Measurements from ENCODE around the gene ABCB11. TPM values are rescaled to one million over a fixed set of nuclear protein-coding genes. Genes with fewer than 3 reads are reported as not detected.
A peak's percentile ranks its signal among the peaks of the same experiment; 100 is the strongest.

The ABCB11 gene
- total and polyA plus RNA-seq, 9 of the 15 experiments (the other 6 are each of a cell fraction or from before 2014, with no cell fraction given): 0.04 to 0.51 (median 0.10) TPM; not detected in 1

DNA sequence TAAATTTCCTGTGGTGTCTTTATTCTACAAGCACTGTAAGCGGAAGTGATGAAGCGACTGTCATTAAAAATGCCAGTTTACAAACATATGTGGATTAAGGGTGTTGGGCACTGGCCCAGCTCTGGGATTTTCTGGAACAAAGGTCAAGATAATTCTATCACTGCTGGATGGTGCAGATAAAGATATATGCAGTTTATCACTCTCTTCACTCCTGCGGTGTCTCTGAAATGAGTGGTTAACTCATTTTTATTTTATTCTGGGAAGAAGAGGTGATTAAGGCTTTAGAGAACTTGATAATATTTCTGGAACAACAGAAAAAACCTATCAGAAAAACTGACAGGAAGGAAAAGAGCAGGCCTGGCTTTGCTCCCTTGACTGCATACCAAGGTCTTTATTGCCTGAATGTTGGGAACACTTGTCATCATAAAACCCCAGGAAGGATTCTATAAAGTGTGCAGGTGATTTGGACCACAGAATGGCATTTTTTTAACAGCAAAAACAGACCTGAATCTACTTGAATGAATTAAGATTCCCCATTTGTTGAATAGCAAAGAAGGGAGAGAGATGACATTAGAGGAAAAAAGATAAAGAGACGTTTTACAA is 32.4 kb downstream of the ABCB11 start:
- no peaks in the 10 kb centered on the region for H3K27me3 ChIP-seq (ENCODE audit: control insufficient read depth in 2 of 2, insufficient read depth in 2 of 2, low read length in 2 of 2)
- in situ Hi-C loops (cut with MboI): no loop called here
- H4K20me1 ChIP-seq (replicated peaks; ENCODE audit: control insufficient read depth, insufficient read depth, low read length): no peaks in the 10 kb centered on the region
- 38% methylated on average over 4 of the region's 4 CpGs for WGBS (ENCODE audit: insufficient coverage, low coverage, missing lambda C conversion rate)
- H3K79me2 ChIP-seq (ENCODE audit: control insufficient read depth, insufficient read depth, low read length): no peaks in the 10 kb centered on the region
- no peak overlapping the region for H3K4me2 ChIP-seq (ENCODE audit: insufficient read depth, low read length)
- ChIA-PET CTCF (ENCODE audit: low intra/inter-chr PET ratio) (no interaction called here), POLR2A (interaction anchor here (0.6 to 1.7 kb wide), 2 partner anchors 14 to 355 kb away, joined by 3 to 4 read pairs; no protein-coding TSS in a partner anchor)
- no peak overlapping the region for H2AFZ ChIP-seq (ENCODE audit: low read depth, low read length)
- no peaks in the 10 kb centered on the region for H3K9me1 ChIP-seq (ENCODE audit: control insufficient read depth, insufficient read depth, low read length)
- intact Hi-C loops (cut with micrococcal nuclease): no loop called here
- H3K9me3 ChIP-seq (replicated peaks; ENCODE audit: control insufficient read depth, insufficient read depth, low read depth, low read length): no peaks in the 10 kb centered on the region
- no peak overlapping the region for H3K27ac ChIP-seq (ENCODE audit: extremely low read depth, low read depth, low read length)
- H3K4me3 ChIP-seq: no peak overlapping the region
- H3K9ac ChIP-seq (ENCODE audit: insufficient read depth in 1 of 2, low read depth in 2 of 2, low read length in 2 of 2): no peak overlapping the region
- peak in 1 of 4 experiments; percentile 45 for DNase-seq (ENCODE audit: extremely low read depth in 1 of 4, low spot score in 3 of 4)
- H3K36me3 ChIP-seq (ENCODE audit: control insufficient read depth, insufficient read depth, low read length): no peaks in the 10 kb centered on the region
- BruUV-seq (replicated peaks): no TSS peak
- peaks cover 0 to 22% of the 10 kb centered on the region in 2 experiments; a peak in 3 of 5 replicates for H3K4me1 ChIP-seq (replicated peaks in 1 of 2; ENCODE audit: control insufficient read depth in 2 of 2, insufficient read depth in 2 of 2, low read length in 2 of 2)
- no peak for ATAC-seq
- FAIRE-seq: no peak
- TF ChIP-seq KDM1A (IDR thresholded peaks at IDR 0.05) (peak; percentile 66 to 67), RCOR1 (IDR thresholded peaks at IDR 0.05; ENCODE audit: borderline replicate concordance in 1 of 2, low read depth in 2 of 2, low read length in 2 of 2) (peak in 1 of 2 experiments; percentile 83; a peak in 2 of 4 replicates), BRCA1 (IDR thresholded peaks at IDR 0.05) (no peak), BRCA1 (CRISPR knock-in tag; IDR thresholded peaks at IDR 0.05) (no peak), ZNF23 (CRISPR knock-in tag; IDR thresholded peaks at IDR 0.05) (no peak), EP300 (IDR thresholded peaks at IDR 0.05; ENCODE audit: low read length) (peak; percentile 68), NRF1 (conservative IDR thresholded peaks at IDR 0.05 in 1 of 2, IDR thresholded peaks at IDR 0.05 in 1 of 2) (no peak), SRF (CRISPR knock-in tag; IDR thresholded peaks at IDR 0.05) (0 out of 4 replicates have a peak, but pooled peaks of 1 of the 2 experiments have one; percentile 35), TAL1 (IDR thresholded peaks at IDR 0.05) (peak; percentile 62), SMARCC2 (IDR thresholded peaks at IDR 0.05; ENCODE audit: low read depth) (no peak), CBFA2T2 (conservative IDR thresholded peaks at IDR 0.05) (peak; percentile 67), SMARCA5 (IDR thresholded peaks at IDR 0.05) (no peak), ZNF584 (CRISPR knock-in tag; IDR thresholded peaks at IDR 0.05; ENCODE audit: low read depth) (no peak), ZNF212 (CRISPR knock-in tag; IDR thresholded peaks at IDR 0.05) (no peak), NCOA4 (IDR thresholded peaks at IDR 0.05; ENCODE audit: partially characterized antibody) (no peak)
- TF ChIP-seq, protein P1, sequence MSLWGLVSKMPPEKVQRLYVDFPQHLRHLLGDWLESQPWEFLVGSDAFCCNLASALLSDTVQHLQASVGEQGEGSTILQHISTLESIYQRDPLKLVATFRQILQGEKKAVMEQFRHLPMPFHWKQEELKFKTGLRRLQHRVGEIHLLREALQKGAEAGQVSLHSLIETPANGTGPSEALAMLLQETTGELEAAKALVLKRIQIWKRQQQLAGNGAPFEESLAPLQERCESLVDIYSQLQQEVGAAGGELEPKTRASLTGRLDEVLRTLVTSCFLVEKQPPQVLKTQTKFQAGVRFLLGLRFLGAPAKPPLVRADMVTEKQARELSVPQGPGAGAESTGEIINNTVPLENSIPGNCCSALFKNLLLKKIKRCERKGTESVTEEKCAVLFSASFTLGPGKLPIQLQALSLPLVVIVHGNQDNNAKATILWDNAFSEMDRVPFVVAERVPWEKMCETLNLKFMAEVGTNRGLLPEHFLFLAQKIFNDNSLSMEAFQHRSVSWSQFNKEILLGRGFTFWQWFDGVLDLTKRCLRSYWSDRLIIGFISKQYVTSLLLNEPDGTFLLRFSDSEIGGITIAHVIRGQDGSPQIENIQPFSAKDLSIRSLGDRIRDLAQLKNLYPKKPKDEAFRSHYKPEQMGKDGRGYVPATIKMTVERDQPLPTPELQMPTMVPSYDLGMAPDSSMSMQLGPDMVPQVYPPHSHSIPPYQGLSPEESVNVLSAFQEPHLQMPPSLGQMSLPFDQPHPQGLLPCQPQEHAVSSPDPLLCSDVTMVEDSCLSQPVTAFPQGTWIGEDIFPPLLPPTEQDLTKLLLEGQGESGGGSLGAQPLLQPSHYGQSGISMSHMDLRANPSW (CRISPR knock-in tag; IDR thresholded peaks at IDR 0.05): no peak
- TF ChIP-seq, protein P2, sequence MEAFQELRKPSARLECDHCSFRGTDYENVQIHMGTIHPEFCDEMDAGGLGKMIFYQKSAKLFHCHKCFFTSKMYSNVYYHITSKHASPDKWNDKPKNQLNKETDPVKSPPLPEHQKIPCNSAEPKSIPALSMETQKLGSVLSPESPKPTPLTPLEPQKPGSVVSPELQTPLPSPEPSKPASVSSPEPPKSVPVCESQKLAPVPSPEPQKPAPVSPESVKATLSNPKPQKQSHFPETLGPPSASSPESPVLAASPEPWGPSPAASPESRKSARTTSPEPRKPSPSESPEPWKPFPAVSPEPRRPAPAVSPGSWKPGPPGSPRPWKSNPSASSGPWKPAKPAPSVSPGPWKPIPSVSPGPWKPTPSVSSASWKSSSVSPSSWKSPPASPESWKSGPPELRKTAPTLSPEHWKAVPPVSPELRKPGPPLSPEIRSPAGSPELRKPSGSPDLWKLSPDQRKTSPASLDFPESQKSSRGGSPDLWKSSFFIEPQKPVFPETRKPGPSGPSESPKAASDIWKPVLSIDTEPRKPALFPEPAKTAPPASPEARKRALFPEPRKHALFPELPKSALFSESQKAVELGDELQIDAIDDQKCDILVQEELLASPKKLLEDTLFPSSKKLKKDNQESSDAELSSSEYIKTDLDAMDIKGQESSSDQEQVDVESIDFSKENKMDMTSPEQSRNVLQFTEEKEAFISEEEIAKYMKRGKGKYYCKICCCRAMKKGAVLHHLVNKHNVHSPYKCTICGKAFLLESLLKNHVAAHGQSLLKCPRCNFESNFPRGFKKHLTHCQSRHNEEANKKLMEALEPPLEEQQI (IDR thresholded peaks at IDR 0.05): no peak
- TF ChIP-seq, protein P3, sequence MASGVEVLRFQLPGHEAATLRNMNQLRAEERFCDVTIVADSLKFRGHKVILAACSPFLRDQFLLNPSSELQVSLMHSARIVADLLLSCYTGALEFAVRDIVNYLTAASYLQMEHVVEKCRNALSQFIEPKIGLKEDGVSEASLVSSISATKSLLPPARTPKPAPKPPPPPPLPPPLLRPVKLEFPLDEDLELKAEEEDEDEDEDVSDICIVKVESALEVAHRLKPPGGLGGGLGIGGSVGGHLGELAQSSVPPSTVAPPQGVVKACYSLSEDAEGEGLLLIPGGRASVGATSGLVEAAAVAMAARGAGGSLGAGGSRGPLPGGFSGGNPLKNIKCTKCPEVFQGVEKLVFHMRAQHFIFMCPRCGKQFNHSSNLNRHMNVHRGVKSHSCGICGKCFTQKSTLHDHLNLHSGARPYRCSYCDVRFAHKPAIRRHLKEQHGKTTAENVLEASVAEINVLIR (CRISPR knock-in tag; IDR thresholded peaks at IDR 0.05): no peak
